ENCODE data around the gene C19orf44.
"Not testable (repeated sequence)": the region's sequence is repeated elsewhere in the genome, so short reads cannot be mapped to it uniquely, and the experiment has no call there.

C19orf44 gene

DNA sequence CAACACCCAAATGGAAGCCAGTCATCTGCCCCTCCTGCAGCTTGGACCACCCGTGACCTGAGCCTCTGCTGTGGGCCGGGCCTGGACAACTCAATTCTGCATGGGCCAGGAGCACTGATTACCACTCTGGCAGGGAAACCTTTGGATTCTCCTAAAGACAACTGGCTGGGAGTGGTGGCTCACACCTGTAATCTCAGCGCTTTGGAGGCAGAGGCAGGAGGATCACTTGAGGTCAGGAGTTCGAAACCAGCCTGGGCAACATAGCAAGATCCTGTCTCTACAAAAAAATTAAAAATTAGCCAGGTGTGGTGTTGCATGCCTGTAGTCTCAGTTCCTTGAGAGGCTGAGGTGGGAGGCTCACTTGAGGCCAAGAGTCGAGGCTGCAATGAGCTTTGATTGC, 31.0 kb upstream of the C19orf44 start:
- H3K4me3 ChIP-seq (ENCODE audit: low read depth, low read length): no peak overlapping the region
- POLR2A ChIA-PET: no interaction called here
- no peak for DNase-seq (ENCODE audit: low read depth, low spot score)
- CTCF ChIA-PET: no interaction called here
- TF ChIP-seq, protein P1, sequence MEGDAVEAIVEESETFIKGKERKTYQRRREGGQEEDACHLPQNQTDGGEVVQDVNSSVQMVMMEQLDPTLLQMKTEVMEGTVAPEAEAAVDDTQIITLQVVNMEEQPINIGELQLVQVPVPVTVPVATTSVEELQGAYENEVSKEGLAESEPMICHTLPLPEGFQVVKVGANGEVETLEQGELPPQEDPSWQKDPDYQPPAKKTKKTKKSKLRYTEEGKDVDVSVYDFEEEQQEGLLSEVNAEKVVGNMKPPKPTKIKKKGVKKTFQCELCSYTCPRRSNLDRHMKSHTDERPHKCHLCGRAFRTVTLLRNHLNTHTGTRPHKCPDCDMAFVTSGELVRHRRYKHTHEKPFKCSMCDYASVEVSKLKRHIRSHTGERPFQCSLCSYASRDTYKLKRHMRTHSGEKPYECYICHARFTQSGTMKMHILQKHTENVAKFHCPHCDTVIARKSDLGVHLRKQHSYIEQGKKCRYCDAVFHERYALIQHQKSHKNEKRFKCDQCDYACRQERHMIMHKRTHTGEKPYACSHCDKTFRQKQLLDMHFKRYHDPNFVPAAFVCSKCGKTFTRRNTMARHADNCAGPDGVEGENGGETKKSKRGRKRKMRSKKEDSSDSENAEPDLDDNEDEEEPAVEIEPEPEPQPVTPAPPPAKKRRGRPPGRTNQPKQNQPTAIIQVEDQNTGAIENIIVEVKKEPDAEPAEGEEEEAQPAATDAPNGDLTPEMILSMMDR (IDR thresholded peaks at IDR 0.05; ENCODE audit: insufficient read depth, low read length, missing control alignments): no peak

GRCh38 chr19:16466802-16467427, 29.3 kb upstream of the C19orf44 start:
- POLR2A ChIA-PET; DNase-seq (ENCODE audit: low read depth, low spot score); CTCF ChIA-PET; H3K4me3 ChIP-seq (ENCODE audit: low read depth, low read length): not testable (repeated sequence)

- DNase-seq (ENCODE audit: low read depth, low spot score): no peak
- ChIA-PET CTCF (interaction anchor here (0.9 kb wide), 1 partner anchor 193 kb away, joined by 3 read pairs; the partner anchor contains the start of gene TMEM38A), POLR2A (no interaction called here)
- H3K4me3 ChIP-seq (ENCODE audit: low read depth, low read length): no peak overlapping the region
- TF ChIP-seq, protein P1 (IDR thresholded peaks at IDR 0.05; ENCODE audit: insufficient read depth, low read length, missing control alignments): no peak
Measured at GRCh38 chr19:16467581-16467980, 28.6 kb upstream of the C19orf44 start.

- peak overlapping the region; percentile 67 for H3K4me3 ChIP-seq (ENCODE audit: low read depth, low read length)
- ChIA-PET POLR2A (no interaction called here), CTCF (interaction anchor here (1.1 to 1.4 kb wide), 3 partner anchors 18 to 52 kb away, joined by 3 read pairs; no protein-coding TSS in a partner anchor)
- TF ChIP-seq, protein P1 (IDR thresholded peaks at IDR 0.05; ENCODE audit: insufficient read depth, low read length, missing control alignments): no peak
- DNase-seq (ENCODE audit: low read depth, low spot score): no peak
Measured at GRCh38 chr19:16470541-16470910, 25.7 kb upstream of the C19orf44 start.

- TF ChIP-seq, protein P1 (IDR thresholded peaks at IDR 0.05; ENCODE audit: insufficient read depth, low read length, missing control alignments): no peak
- no peak for DNase-seq (ENCODE audit: low read depth, low spot score)
- peak overlapping the region; percentile 67 for H3K4me3 ChIP-seq (ENCODE audit: low read depth, low read length)
- ChIA-PET CTCF (interaction anchor here (1.1 to 1.4 kb wide), 3 partner anchors 19 to 53 kb away, joined by 3 read pairs; no protein-coding TSS in a partner anchor), POLR2A (no interaction called here)
Measured at GRCh38 chr19:16470911-16471811, 25.0 kb upstream of the C19orf44 start.

DNA sequence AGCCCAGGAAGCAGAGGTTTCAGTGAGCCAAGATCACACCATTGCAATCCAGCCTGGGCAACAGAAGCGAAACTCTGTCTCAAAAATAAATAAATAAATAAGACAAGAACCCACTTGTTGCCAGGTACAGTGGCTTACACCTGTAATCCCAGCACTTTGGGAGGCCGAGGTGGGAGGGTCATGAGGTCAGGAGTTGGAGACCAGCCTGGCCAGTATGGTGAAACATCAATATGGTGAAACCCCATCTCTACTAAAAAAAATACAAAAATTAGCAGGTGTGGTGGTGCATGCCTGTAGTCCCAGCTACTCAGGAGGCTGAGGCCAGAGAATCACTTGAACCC, 23.7 kb upstream of the C19orf44 start:
- DNase-seq (ENCODE audit: low read depth, low spot score); POLR2A ChIA-PET: not testable (repeated sequence)
- H3K4me3 ChIP-seq (ENCODE audit: low read depth, low read length): peak overlapping the region; percentile 70
- CTCF ChIA-PET: interaction anchor here (1.1 kb wide), 1 partner anchor 24 kb away, joined by 3 read pairs; the partner anchor contains the start of genes C19orf44 and CALR3

DNA sequence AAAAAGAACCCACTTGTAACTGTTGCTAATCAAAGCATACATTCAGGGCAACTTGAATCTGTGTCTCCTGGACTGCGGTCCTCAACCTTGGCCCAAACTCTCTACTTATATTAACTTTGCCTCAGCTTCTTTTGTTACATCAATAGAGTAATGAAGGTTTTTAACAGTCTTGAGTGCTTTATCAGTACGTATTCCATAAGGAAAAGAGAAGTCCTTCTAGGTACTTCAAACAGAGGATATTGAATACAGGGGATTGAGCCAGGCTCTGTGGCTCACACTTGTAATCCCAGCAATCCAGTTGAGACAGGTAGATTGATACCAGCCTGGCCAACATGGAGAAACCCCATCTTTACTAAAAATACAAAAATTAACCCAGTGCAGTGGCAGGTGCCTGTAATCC, 23.2 kb upstream of the C19orf44 start:
- ChIA-PET CTCF (interaction anchor here (1.1 kb wide), 1 partner anchor 23 kb away, joined by 3 read pairs; the partner anchor contains the start of genes C19orf44 and CALR3), POLR2A (no interaction called here)
- no peak overlapping the region for H3K4me3 ChIP-seq (ENCODE audit: low read depth, low read length)
- TF ChIP-seq, protein P1 (IDR thresholded peaks at IDR 0.05; ENCODE audit: insufficient read depth, low read length, missing control alignments): no peak
- DNase-seq (ENCODE audit: low read depth, low spot score): no peak
